ENCODE data around the gene PLA2G15.

Gene PLA2G15

DNA sequence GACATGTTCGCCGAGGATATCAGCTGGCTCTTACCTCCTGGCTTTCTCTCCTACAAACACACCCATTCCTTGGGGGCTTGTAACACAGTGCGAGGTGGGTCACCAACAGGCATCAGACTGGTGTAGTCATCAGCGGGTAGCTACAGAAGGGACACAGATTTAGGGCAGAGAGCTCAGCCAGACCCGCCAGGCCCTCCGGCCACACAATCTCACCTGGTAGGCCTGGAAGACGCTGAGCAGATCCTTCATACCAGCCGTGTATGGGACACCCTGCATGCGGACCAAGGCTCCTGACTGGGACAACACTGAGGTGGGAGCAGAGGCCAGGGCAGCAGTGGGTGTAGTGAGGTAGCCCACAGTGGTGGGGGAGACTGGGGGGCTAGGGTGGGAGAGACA lies 15.0 kb upstream of the PLA2G15 start:
- TF ChIP-seq, protein P1, sequence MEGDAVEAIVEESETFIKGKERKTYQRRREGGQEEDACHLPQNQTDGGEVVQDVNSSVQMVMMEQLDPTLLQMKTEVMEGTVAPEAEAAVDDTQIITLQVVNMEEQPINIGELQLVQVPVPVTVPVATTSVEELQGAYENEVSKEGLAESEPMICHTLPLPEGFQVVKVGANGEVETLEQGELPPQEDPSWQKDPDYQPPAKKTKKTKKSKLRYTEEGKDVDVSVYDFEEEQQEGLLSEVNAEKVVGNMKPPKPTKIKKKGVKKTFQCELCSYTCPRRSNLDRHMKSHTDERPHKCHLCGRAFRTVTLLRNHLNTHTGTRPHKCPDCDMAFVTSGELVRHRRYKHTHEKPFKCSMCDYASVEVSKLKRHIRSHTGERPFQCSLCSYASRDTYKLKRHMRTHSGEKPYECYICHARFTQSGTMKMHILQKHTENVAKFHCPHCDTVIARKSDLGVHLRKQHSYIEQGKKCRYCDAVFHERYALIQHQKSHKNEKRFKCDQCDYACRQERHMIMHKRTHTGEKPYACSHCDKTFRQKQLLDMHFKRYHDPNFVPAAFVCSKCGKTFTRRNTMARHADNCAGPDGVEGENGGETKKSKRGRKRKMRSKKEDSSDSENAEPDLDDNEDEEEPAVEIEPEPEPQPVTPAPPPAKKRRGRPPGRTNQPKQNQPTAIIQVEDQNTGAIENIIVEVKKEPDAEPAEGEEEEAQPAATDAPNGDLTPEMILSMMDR (IDR thresholded peaks at IDR 0.05; ENCODE audit: low read depth, low read length): no peak
- no peak for DNase-seq
- Histone ChIP-seq H3K4me3 (ENCODE audit: low read depth, low read length) (no peak overlapping the region), H3K4me1 (peaks cover 7% of the 10 kb centered on the region), H3K9me3 (no peaks in the 10 kb centered on the region), H3K36me3 (peaks cover 3% of the 10 kb centered on the region; the same call in 1 of the 2 replicates), H3K27me3 (no peaks in the 10 kb centered on the region)

DNA sequence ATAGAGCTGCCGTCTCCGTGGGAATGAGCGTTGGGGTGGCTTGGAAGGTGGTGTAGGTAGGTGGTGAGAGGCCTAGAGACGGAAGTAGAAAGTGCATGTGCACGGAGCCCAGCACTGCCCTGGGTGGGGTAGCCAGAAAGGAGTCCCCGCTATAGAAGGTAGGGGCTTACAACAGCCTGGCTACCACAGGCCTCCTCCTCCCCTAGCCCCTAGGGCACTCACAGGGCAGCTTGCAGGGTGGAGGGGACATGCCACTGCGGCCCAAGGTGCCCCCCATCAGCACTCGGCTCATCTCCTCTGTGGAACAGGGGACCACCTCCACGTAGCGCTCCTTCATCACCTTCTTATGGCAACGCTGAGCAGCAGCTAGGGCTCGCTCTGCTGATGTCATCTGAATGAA lies 14.2 kb upstream of the PLA2G15 start:
- H3K4me3 ChIP-seq (ENCODE audit: low read depth, low read length): no peak overlapping the region
- no peaks in the 10 kb centered on the region for H3K9me3 ChIP-seq
- peaks cover 3% of the 10 kb centered on the region; the same call in 1 of the 2 replicates for H3K36me3 ChIP-seq
- H3K4me1 ChIP-seq: peaks cover 7% of the 10 kb centered on the region
- no peak for DNase-seq
- TF ChIP-seq, protein P1 (IDR thresholded peaks at IDR 0.05; ENCODE audit: low read depth, low read length): no peak
- no peaks in the 10 kb centered on the region for H3K27me3 ChIP-seq

- H3K36me3 ChIP-seq: no peaks in the 10 kb centered on the region
- H3K4me1 ChIP-seq: peaks cover 4% of the 10 kb centered on the region
- TF ChIP-seq, protein P1 (IDR thresholded peaks at IDR 0.05; ENCODE audit: low read depth, low read length): no peak
- no peak for DNase-seq
- H3K27me3 ChIP-seq: no peaks in the 10 kb centered on the region
- no peaks in the 10 kb centered on the region for H3K9me3 ChIP-seq
- H3K4me3 ChIP-seq (ENCODE audit: low read depth, low read length): no peak overlapping the region
These were observed 13.6 kb upstream of the PLA2G15 start for GRCh38 chr16:68231384-68232136.

DNA sequence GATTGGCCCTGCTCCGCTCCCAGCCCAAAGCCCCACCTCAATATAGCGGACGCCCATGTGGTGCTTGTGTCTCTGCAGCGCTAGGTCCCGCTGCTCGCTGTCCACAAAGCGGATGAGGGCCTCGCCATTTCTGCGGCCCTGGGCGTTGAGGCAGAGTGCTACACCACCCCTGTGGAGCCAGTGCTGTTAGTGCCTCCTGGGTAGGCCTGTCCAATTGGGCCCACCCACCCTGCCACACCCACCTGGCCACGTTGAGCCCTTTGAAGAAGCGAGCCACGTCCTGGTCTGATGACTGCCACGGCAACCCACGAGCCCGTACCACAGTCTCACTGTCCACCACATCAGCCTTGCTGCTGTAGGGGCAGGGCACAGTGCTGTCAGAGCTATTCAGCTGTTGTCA lies 12.8 kb upstream of the PLA2G15 start:
- H3K4me1 ChIP-seq: no peaks in the 10 kb centered on the region; the same call in 1 of the 2 replicates
- DNase-seq: no peak
- no peaks in the 10 kb centered on the region for H3K9me3 ChIP-seq
- no peaks in the 10 kb centered on the region for H3K36me3 ChIP-seq
- TF ChIP-seq, protein P1 (IDR thresholded peaks at IDR 0.05; ENCODE audit: low read depth, low read length): no peak
- no peak overlapping the region for H3K4me3 ChIP-seq (ENCODE audit: low read depth, low read length)
- no peaks in the 10 kb centered on the region for H3K27me3 ChIP-seq

GRCh38 chr16:68233085-68233834 lies 11.9 kb upstream of the PLA2G15 start:
- no peaks in the 10 kb centered on the region for H3K27me3 ChIP-seq
- H3K4me1 ChIP-seq: no peaks in the 10 kb centered on the region
- no peaks in the 10 kb centered on the region for H3K9me3 ChIP-seq
- TF ChIP-seq, protein P1 (IDR thresholded peaks at IDR 0.05; ENCODE audit: low read depth, low read length): no peak
- H3K4me3 ChIP-seq (ENCODE audit: low read depth, low read length): no peak overlapping the region
- DNase-seq: no peak
- H3K36me3 ChIP-seq: no peaks in the 10 kb centered on the region

GRCh38 chr16:68233835-68234187 lies 11.4 kb upstream of the PLA2G15 start:
- H3K4me3 ChIP-seq (ENCODE audit: low read depth, low read length): no peak overlapping the region
- no peaks in the 10 kb centered on the region for H3K27me3 ChIP-seq
- DNase-seq: no peak
- H3K36me3 ChIP-seq: no peaks in the 10 kb centered on the region
- no peaks in the 10 kb centered on the region for H3K4me1 ChIP-seq
- no peaks in the 10 kb centered on the region for H3K9me3 ChIP-seq
- TF ChIP-seq, protein P1 (IDR thresholded peaks at IDR 0.05; ENCODE audit: low read depth, low read length): no peak

Measured in BE2C (cell line).